Activated CD8-positive, alpha-beta T cell treated with anti-CD3 and anti-CD28 coated beads for 36 hours (primary cell): ENCODE measurements around the gene PIM1. TPM values are rescaled to one million over a fixed set of nuclear protein-coding genes. Genes with fewer than 3 reads are reported as not detected.

ENCODE experiments used
- ATAC-seq: fragments of 200-7000 bp; cut with Tn5 transposase; one replicate; pipeline ENCODE4 v1.10.0; 2021; ENCODE audit warnings: mild to moderate bottlenecking, moderate library complexity
- CTCF ChIA-PET: fragments of 350-600 bp; sonication (Branson Sonifier 250); formaldehyde crosslinking; loops from one replicate; lab custom pipeline; 2021; ENCODE audit warnings: antibody characterized with exemption; lab: Charles Lee
- POLR2A ChIA-PET: fragments of 350-600 bp; sonication (Branson Sonifier 250); formaldehyde crosslinking; loops from one replicate; lab custom pipeline; 2021; ENCODE audit warnings: antibody characterized with exemption; lab: Charles Lee
- DNase-seq: peaks from one replicate; pipeline ENCODE4 v3.0.0-alpha.2; 2020
- H3K27ac Mint-ChIP-seq: one replicate; pipeline ENCODE4 v1.8.0; 2021; ENCODE audit warnings: mild to moderate bottlenecking, mixed read lengths
- H3K27me3 Mint-ChIP-seq: one replicate; pipeline ENCODE4 v1.8.0; 2021; ENCODE audit warnings: mixed read lengths
- H3K36me3 Mint-ChIP-seq: one replicate; pipeline ENCODE4 v1.8.0; 2021; ENCODE audit warnings: low read depth, mixed read lengths
- H3K4me1 Mint-ChIP-seq: one replicate; pipeline ENCODE4 v1.8.0; 2021; ENCODE audit warnings: low read depth, mixed read lengths
- H3K4me3 Mint-ChIP-seq: one replicate; pipeline ENCODE4 v1.8.0; 2021; ENCODE audit warnings: mild to moderate bottlenecking, moderate library complexity, mixed read lengths
- H3K9me3 Mint-ChIP-seq: one replicate; pipeline ENCODE4 v1.8.0; 2021; ENCODE audit warnings: mixed read lengths
- CTCF ChIP-seq: fragments of 200-600 bp; IDR thresholded peaks from one replicate; pipeline ENCODE4 v1.8.0; 2022; ENCODE audit warnings: antibody characterized with exemption, mild to moderate bottlenecking
- intact Hi-C: fragments of 100-400 bp; cut with micrococcal nuclease; formaldehyde crosslinking; loops from one replicate; pipeline ENCODE4 v1.10.0; 2022
- total RNA-seq, 2 experiments: library from RNA; stranded (reverse); gene quantifications; one replicate each; pipeline ENCODE4 v1.2.3, GENCODE V29; 2021

Gene PIM1
- total RNA-seq, 2 experiments from 2014 or later: 293 to 305 TPM

- CTCF ChIA-PET: interaction anchor here (5.6 to 23.4 kb wide), 2 partner anchors 9 to 194 kb away, joined by 34 to 784 read pairs; no protein-coding TSS in a partner anchor
These were observed 48.6 kb downstream of the PIM1 start for GRCh38 chr6:37218511-37218910.

GRCh38 chr6:37221585-37222124 lies 51.7 kb downstream of the PIM1 start:
- no peak for DNase-seq
- no peak overlapping the region for H3K27ac Mint-ChIP-seq
- no peaks in the 10 kb centered on the region for H3K27me3 Mint-ChIP-seq
- H3K36me3 Mint-ChIP-seq: no peaks in the 10 kb centered on the region
- ChIA-PET CTCF (interaction anchor here (1.1 to 23.4 kb wide), 4 partner anchors 12 to 198 kb away, joined by 4 to 784 read pairs (median 22); no protein-coding TSS in a partner anchor), POLR2A (no interaction called here)
- TF ChIP-seq CTCF: no peak
- peaks cover 19% of the 10 kb centered on the region for H3K4me1 Mint-ChIP-seq
- peak overlapping the region; percentile 68 for H3K4me3 Mint-ChIP-seq
- intact Hi-C loops: no loop called here
- no peaks in the 10 kb centered on the region for H3K9me3 Mint-ChIP-seq
- no peak for ATAC-seq

More at GRCh38 chr6:37218511-37218910, 48.6 kb downstream of the PIM1 start:
- Mint-ChIP-seq H3K36me3 (no peaks in the 10 kb centered on the region), H3K4me1 (peaks cover 19% of the 10 kb centered on the region), H3K9me3 (no peaks in the 10 kb centered on the region), H3K27ac (no peak overlapping the region), H3K27me3 (no peaks in the 10 kb centered on the region), H3K4me3 (no peak overlapping the region)
- no peak for ATAC-seq
- DNase-seq: no peak
- POLR2A ChIA-PET: no interaction called here
- intact Hi-C loops: loop anchor here (10.0 kb wide), 1 partner anchor 454 kb away; no protein-coding TSS in a partner anchor
- TF ChIP-seq CTCF: no peak

GRCh38 chr6:37222125-37222967 lies 52.4 kb downstream of the PIM1 start:
- H3K27me3 Mint-ChIP-seq: no peaks in the 10 kb centered on the region
- H3K9me3 Mint-ChIP-seq: no peaks in the 10 kb centered on the region
- H3K27ac Mint-ChIP-seq: no peak overlapping the region
- CTCF ChIA-PET: interaction anchor here (1.1 to 23.4 kb wide), 5 partner anchors 13 to 198 kb away, joined by 3 to 784 read pairs (median 11); no protein-coding TSS in a partner anchor
- peak overlapping the region; percentile 68 for H3K4me3 Mint-ChIP-seq
- H3K4me1 Mint-ChIP-seq: peaks cover 19% of the 10 kb centered on the region
- POLR2A ChIA-PET: interaction anchor here (0.7 kb wide), 1 partner anchor 10 kb away, joined by 3 read pairs; no protein-coding TSS in a partner anchor
- no peak for TF ChIP-seq CTCF
- no peaks in the 10 kb centered on the region for H3K36me3 Mint-ChIP-seq
- intact Hi-C loops: no loop called here
- DNase-seq (peak; percentile 88), ATAC-seq (peak; percentile 98)

- CTCF ChIA-PET: interaction anchor here (1.3 to 23.4 kb wide), 4 partner anchors 13 to 199 kb away, joined by 3 to 784 read pairs (median 22); no protein-coding TSS in a partner anchor
- POLR2A ChIA-PET: interaction anchor here (0.7 kb wide), 1 partner anchor 10 kb away, joined by 3 read pairs; no protein-coding TSS in a partner anchor
- H3K27me3 Mint-ChIP-seq: no peaks in the 10 kb centered on the region
- H3K4me3 Mint-ChIP-seq: peak overlapping the region; percentile 68
- no peaks in the 10 kb centered on the region for H3K36me3 Mint-ChIP-seq
- H3K9me3 Mint-ChIP-seq: no peaks in the 10 kb centered on the region
- ATAC-seq (no peak), DNase-seq (no peak)
- no peak overlapping the region for H3K27ac Mint-ChIP-seq
- intact Hi-C loops: no loop called here
- peaks cover 19% of the 10 kb centered on the region for H3K4me1 Mint-ChIP-seq
- no peak for TF ChIP-seq CTCF
These were observed 53.0 kb downstream of the PIM1 start for GRCh38 chr6:37222992-37223391.

Other genes with a start within 250 kb of the PIM1 start
- not detected for gene PI16, start 215.4 kb upstream of the PIM1 start, total RNA-seq
- 100 to 1,000 TPM in 1 of 2 experiments, 10 to 100 TPM in 1; 96.5 to 100 TPM for gene MTCH1, start 184.0 kb upstream of the PIM1 start, total RNA-seq
- 1 to 10 TPM; 1.4 to 1.6 TPM for gene FGD2, start 164.5 kb upstream of the PIM1 start, total RNA-seq
- 10 to 100 TPM; 12.1 to 12.3 TPM for gene TBC1D22B, start 87.6 kb downstream of the PIM1 start, total RNA-seq
- 1 to 10 TPM; 4.0 to 5.7 TPM for gene TMEM217, start 88.0 kb downstream of the PIM1 start, total RNA-seq
- gene RNF8, start 183.8 kb downstream of the PIM1 start, total RNA-seq: 10 to 100 TPM; 19.8 to 21.1 TPM